ENCODE measurements around the gene WSCD1. TPM values are rescaled to one million over a fixed set of nuclear protein-coding genes. Genes with fewer than 3 reads are reported as not detected.
A peak's percentile ranks its signal among the peaks of the same experiment; 100 is the strongest.

WSCD1 gene
- 1 to 10 TPM; 1.3 to 4.6 (median 1.6) TPM for total RNA-seq
- long read RNA-seq: 0 reads

DNA sequence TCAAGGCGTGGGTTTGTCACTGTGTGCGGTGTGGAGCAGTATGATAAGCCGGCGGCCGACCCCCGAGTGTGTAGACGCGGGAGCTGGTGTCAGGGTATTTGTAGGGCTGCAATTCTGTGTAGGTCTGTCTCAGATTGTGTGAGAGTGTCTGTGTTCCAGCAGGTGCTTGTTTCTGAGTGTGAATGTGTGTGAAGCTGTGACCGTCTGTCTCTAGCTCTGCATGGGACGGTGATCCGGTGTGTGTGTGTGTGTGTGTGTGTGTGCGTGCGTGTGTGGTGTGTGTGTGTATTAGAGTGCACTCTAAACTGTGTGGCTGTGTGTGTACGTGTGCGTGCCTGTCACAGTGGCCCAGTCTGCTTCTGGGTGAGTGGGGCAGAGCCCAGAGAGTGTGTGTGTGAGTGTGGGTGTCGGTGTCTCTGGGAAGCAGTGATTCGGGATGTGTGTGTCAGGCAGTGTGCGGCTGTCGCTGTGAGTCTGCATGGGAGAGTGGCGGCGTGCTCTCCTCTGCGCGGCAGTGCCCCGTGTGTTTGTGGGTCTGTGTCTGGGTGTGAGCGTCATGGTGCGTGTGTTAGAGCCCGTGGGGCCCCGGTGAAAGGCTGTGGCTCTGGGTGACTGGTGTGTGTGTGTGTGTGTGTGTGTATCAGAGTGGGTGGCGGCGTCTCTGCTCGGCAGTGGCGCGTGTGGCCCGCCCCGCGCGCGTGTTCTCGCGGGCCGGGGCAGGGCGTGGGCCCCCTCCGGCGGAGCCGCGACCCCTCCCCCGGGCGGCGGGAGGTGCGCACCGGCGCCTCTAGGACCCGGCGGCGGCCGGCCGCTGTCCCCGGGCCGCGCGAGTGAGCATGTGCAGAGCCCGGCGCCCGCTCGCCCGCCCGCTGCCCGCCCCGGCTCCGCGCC lies at the start of gene WSCD1:
Gene WSCD1 (plus strand): TSS at position 841 of the 891 bp plus-strand sequence. CDS start 10,280 bp downstream, outside the sequence.
- ATAC-seq: peak; percentile 62 to 77 (median 64)

DNA sequence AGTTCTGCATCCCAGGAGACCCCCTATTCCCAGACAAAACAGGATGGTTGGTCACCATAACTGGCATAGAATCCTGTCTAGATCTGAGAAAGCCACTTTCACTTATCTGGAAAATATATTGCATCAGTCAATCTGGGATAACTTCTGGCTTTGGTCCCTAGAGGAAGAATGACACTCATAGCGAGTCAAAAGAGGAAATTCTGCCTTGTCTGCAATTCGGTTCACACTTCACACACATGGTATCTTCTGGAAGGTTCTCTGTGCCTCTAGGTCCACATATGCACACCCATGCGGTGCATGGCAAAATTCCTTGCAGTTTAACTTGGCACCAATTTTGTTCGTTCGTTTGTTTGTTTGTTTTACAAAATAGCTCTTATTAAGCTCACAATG lies 49.2 kb upstream of the WSCD1 start:
- Histone ChIP-seq H3K4me1 (no peaks in the 10 kb centered on the region), H3K27ac (no peak overlapping the region), H3K4me3 (no peak overlapping the region), H3K9me3 (no peaks in the 10 kb centered on the region), H3K36me3 (no peaks in the 10 kb centered on the region), H3K27me3 (no peaks in the 10 kb centered on the region)
- DNase-seq (no peak), ATAC-seq (no peak)
- WGBS (ENCODE audit: insufficient coverage, low coverage, low lambda C conversion rate, missing lambda C conversion rate): 15% methylated on average over 5 of the region's 5 CpGs
- no peak for TF ChIP-seq POLR2A (IDR thresholded peaks at IDR 0.05)
- TF ChIP-seq, protein P1, sequence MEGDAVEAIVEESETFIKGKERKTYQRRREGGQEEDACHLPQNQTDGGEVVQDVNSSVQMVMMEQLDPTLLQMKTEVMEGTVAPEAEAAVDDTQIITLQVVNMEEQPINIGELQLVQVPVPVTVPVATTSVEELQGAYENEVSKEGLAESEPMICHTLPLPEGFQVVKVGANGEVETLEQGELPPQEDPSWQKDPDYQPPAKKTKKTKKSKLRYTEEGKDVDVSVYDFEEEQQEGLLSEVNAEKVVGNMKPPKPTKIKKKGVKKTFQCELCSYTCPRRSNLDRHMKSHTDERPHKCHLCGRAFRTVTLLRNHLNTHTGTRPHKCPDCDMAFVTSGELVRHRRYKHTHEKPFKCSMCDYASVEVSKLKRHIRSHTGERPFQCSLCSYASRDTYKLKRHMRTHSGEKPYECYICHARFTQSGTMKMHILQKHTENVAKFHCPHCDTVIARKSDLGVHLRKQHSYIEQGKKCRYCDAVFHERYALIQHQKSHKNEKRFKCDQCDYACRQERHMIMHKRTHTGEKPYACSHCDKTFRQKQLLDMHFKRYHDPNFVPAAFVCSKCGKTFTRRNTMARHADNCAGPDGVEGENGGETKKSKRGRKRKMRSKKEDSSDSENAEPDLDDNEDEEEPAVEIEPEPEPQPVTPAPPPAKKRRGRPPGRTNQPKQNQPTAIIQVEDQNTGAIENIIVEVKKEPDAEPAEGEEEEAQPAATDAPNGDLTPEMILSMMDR (IDR thresholded peaks at IDR 0.05): no peak
- intact Hi-C loops (cut with DNase I): loop anchor here in 1 of 2 donors (10.0 kb wide), 1 partner anchor 46 kb away; no protein-coding TSS in a partner anchor

More for the DNA sequence above, at the start of gene WSCD1:
- H3K4me1 ChIP-seq: no peaks in the 10 kb centered on the region
- H3K36me3 ChIP-seq: no peaks in the 10 kb centered on the region
- TF ChIP-seq POLR2A (IDR thresholded peaks at IDR 0.05): no peak
- TF ChIP-seq, protein P1 (IDR thresholded peaks at IDR 0.05): no peak
- peak in 1 of 3 donors; percentile 34 for DNase-seq
- intact Hi-C loops (cut with DNase I): no loop called here
- H3K27ac ChIP-seq: no peak within 1 kb of the TSS
- peak within 1 kb of the TSS; percentile 37 to 60 (median 44) for H3K4me3 ChIP-seq
- H3K9me3 ChIP-seq: no peaks in the 10 kb centered on the region
- H3K27me3 ChIP-seq: no peaks in the 10 kb centered on the region
- WGBS (ENCODE audit: insufficient coverage, low coverage, low lambda C conversion rate, missing lambda C conversion rate): 12% methylated on average over 7 of the region's 71 CpGs

DNA sequence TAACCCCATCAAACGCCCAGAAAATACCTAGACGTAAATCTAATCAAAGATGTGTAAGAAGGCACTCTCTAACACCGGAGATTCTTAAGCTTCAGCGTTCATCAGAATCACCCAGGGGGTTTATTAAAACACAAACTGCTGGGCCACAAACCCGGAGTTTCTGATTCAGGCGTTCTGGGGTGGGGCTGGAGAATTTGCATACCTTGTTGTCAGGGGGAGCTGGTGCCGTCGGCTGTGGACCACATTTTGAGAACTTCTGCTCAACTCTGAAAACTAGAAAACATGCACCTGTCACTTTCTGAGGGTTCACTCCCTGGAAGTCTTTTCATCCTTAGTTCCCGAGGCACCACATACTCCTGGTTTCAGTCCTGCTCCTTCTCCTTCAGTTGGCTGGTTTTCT lies 48.6 kb upstream of the WSCD1 start:
- Histone ChIP-seq H3K27me3 (no peaks in the 10 kb centered on the region), H3K4me3 (no peak overlapping the region), H3K27ac (no peak overlapping the region), H3K9me3 (no peaks in the 10 kb centered on the region), H3K4me1 (no peaks in the 10 kb centered on the region), H3K36me3 (no peaks in the 10 kb centered on the region)
- DNase-seq: no peak
- no peak for TF ChIP-seq POLR2A (IDR thresholded peaks at IDR 0.05)
- TF ChIP-seq, protein P1 (IDR thresholded peaks at IDR 0.05): no peak
- intact Hi-C loops (cut with DNase I): loop anchor here in 1 of 2 donors (10.0 kb wide), 1 partner anchor 47 kb away; no protein-coding TSS in a partner anchor
- no peak for ATAC-seq
- WGBS (ENCODE audit: insufficient coverage, low coverage, low lambda C conversion rate, missing lambda C conversion rate): 68% methylated on average over 7 of the region's 9 CpGs

DNA sequence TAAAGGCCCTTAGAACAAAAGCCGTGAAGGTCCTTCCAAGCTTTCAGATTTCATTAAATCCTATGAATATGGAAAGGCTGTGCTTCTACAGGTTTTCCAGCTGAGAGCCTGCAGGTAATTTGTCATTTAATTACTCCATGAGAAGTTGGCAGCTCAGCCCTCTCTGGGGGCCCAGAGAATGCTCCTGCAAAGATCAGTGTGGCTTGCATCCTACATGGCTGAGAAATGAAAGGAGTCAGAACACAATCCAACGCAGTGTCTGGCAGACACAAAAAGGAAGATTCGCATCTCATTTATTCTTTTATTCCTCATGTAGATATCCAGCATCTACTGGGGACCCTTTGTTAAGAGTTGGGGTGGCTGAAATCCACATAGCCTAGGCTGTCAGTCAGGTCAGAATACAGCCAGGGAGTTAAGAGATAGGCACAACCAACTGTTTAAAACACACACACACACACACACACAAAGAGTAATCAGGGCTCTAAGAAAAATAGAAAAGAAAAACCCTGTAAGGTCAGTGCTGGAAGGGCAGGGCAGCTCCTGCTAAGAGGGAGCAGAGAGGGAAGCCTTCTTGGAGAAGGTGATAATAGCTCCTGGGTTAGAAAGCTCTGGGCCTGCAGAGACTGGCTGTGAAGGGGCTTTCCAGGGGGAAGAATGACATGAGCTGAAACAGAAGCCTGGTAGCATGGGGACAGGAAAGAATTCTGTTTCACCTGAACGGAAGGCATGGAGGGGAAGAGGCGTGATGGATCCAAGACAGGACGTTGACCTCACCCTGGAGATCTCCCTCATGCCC lies 46.9 kb upstream of the WSCD1 start:
- no peaks in the 10 kb centered on the region for H3K36me3 ChIP-seq
- no peak overlapping the region for H3K4me3 ChIP-seq
- no peak overlapping the region for H3K27ac ChIP-seq
- 41% methylated on average over 4 of the region's 6 CpGs for WGBS (ENCODE audit: insufficient coverage, low coverage, low lambda C conversion rate, missing lambda C conversion rate)
- no peaks in the 10 kb centered on the region for H3K9me3 ChIP-seq
- intact Hi-C loops (cut with DNase I): loop anchor here in 1 of 2 donors (10.0 kb wide), 1 partner anchor 48 kb away; no protein-coding TSS in a partner anchor
- TF ChIP-seq POLR2A (IDR thresholded peaks at IDR 0.05): no peak
- TF ChIP-seq, protein P1 (IDR thresholded peaks at IDR 0.05): no peak
- ATAC-seq (no peak), DNase-seq (no peak)
- no peaks in the 10 kb centered on the region for H3K27me3 ChIP-seq
- no peaks in the 10 kb centered on the region for H3K4me1 ChIP-seq
